ENCODE measurements around the gene TMSB4Y.

Gene TMSB4Y

GRCh38 chrY:13703568-13703968, at the start of gene TMSB4Y:
TMSB4Y (plus strand) TSS chrY:13703899.
- DNase-seq (ENCODE audit: low read depth), result no peak

- no peak for DNase-seq (ENCODE audit: low read depth)
These were observed 39.5 kb upstream of the TMSB4Y start for GRCh38 chrY:13664162-13664561.

- DNase-seq (ENCODE audit: low read depth), result no peak
These were observed 32.6 kb upstream of the TMSB4Y start for GRCh38 chrY:13671122-13671521.

GRCh38 chrY:13702276-13702675, 1.4 kb upstream of the TMSB4Y start:
- no peak for DNase-seq (ENCODE audit: low read depth)

- no peak for DNase-seq (ENCODE audit: low read depth)
These were observed 627 bp downstream of the TMSB4Y start for GRCh38 chrY:13704121-13704930.

- DNase-seq (ENCODE audit: low read depth), result no peak
These were observed 1.5 kb downstream of the TMSB4Y start for GRCh38 chrY:13705197-13705596.

GRCh38 chrY:13708038-13708437, 4.3 kb downstream of the TMSB4Y start:
- no peak for DNase-seq (ENCODE audit: low read depth)

GRCh38 chrY:13718996-13719395, 15.3 kb downstream of the TMSB4Y start:
- DNase-seq (ENCODE audit: low read depth), result no peak

GRCh38 chrY:13729517-13729916, 25.8 kb downstream of the TMSB4Y start:
- no peak for DNase-seq (ENCODE audit: low read depth)

- DNase-seq (ENCODE audit: low read depth), result no peak
These were observed 34.9 kb downstream of the TMSB4Y start for GRCh38 chrY:13738618-13739017.

GRCh38 chrY:13751289-13752071, 47.8 kb downstream of the TMSB4Y start:
- DNase-seq (ENCODE audit: low read depth), result no peak

- DNase-seq (ENCODE audit: low read depth), result no peak
These were observed 51.0 kb downstream of the TMSB4Y start for GRCh38 chrY:13754661-13755060.
